OCI-M2 (cell line): ENCODE results near the gene BSN.

Experiments used
- DNase-seq: peaks from one replicate; lab custom pipeline; 2025; ENCODE audit not compliant: unreplicated experiment; lab: John Stamatoyannopoulos, UW

The BSN gene

GRCh38 chr3:49629451-49629850 lies 75.2 kb downstream of the BSN start:
- DNase-seq = no peak

- no peak for DNase-seq
Measured at GRCh38 chr3:49629866-49630265, 75.6 kb downstream of the BSN start.

- DNase-seq = no peak
Measured at GRCh38 chr3:49630784-49631183, 76.5 kb downstream of the BSN start.

- DNase-seq = no peak
Measured at GRCh38 chr3:49634736-49635135, 80.5 kb downstream of the BSN start.

GRCh38 chr3:49636883-49637609 lies 82.8 kb downstream of the BSN start:
- no peak for DNase-seq

GRCh38 chr3:49638445-49638844 lies 84.2 kb downstream of the BSN start:
- DNase-seq = no peak

GRCh38 chr3:49639551-49639950 lies 85.3 kb downstream of the BSN start:
- no peak for DNase-seq

- DNase-seq = no peak
Measured at GRCh38 chr3:49641292-49641691, 87.0 kb downstream of the BSN start.

GRCh38 chr3:49641921-49642707 lies 87.8 kb downstream of the BSN start:
- DNase-seq = no peak

GRCh38 chr3:49642708-49643145 lies 88.5 kb downstream of the BSN start:
- no peak for DNase-seq

GRCh38 chr3:49644684-49645083 lies 90.4 kb downstream of the BSN start:
- DNase-seq = no peak

- no peak for DNase-seq
Measured at GRCh38 chr3:49646236-49646635, 92.0 kb downstream of the BSN start.

GRCh38 chr3:49647741-49648140 lies 93.5 kb downstream of the BSN start:
- DNase-seq = no peak

GRCh38 chr3:49648354-49649019 lies 94.2 kb downstream of the BSN start:
- DNase-seq = no peak

GRCh38 chr3:49649576-49649975 lies 95.3 kb downstream of the BSN start:
- no peak for DNase-seq

GRCh38 chr3:49650177-49650576 lies 95.9 kb downstream of the BSN start:
- no peak for DNase-seq

GRCh38 chr3:49650637-49651036 lies 96.4 kb downstream of the BSN start:
- DNase-seq = no peak

GRCh38 chr3:49652218-49652902 lies 98.1 kb downstream of the BSN start:
- no peak for DNase-seq

GRCh38 chr3:49652903-49653415 lies 98.7 kb downstream of the BSN start:
- DNase-seq = no peak

GRCh38 chr3:49653621-49654020 lies 99.3 kb downstream of the BSN start:
- DNase-seq = no peak

GRCh38 chr3:49654176-49654825 lies 100.0 kb downstream of the BSN start:
- no peak for DNase-seq
